Activated CD8-positive, alpha-beta T cell treated with anti-CD3 and anti-CD28 coated beads for 36 hours (primary cell): ENCODE data around the gene SDC3. TPM values are rescaled to one million over a fixed set of nuclear protein-coding genes. Genes with fewer than 3 reads are reported as not detected.

Experiments
- ATAC-seq: fragments of 200-7000 bp; cut with Tn5 transposase; one replicate; pipeline ENCODE4 v1.10.0; 2021; ENCODE audit warnings: mild to moderate bottlenecking, moderate library complexity
- CTCF ChIA-PET: fragments of 350-600 bp; sonication (Branson Sonifier 250); formaldehyde crosslinking; loops from one replicate; lab custom pipeline; 2021; ENCODE audit warnings: antibody characterized with exemption; lab: Charles Lee
- POLR2A ChIA-PET: fragments of 350-600 bp; sonication (Branson Sonifier 250); formaldehyde crosslinking; loops from one replicate; lab custom pipeline; 2021; ENCODE audit warnings: antibody characterized with exemption; lab: Charles Lee
- DNase-seq: peaks from one replicate; pipeline ENCODE4 v3.0.0-alpha.2; 2020
- H3K27ac Mint-ChIP-seq: one replicate; pipeline ENCODE4 v1.8.0; 2021; ENCODE audit warnings: mild to moderate bottlenecking, mixed read lengths
- H3K27me3 Mint-ChIP-seq: one replicate; pipeline ENCODE4 v1.8.0; 2021; ENCODE audit warnings: mixed read lengths
- H3K36me3 Mint-ChIP-seq: one replicate; pipeline ENCODE4 v1.8.0; 2021; ENCODE audit warnings: low read depth, mixed read lengths
- H3K4me1 Mint-ChIP-seq: one replicate; pipeline ENCODE4 v1.8.0; 2021; ENCODE audit warnings: low read depth, mixed read lengths
- H3K4me3 Mint-ChIP-seq: one replicate; pipeline ENCODE4 v1.8.0; 2021; ENCODE audit warnings: mild to moderate bottlenecking, moderate library complexity, mixed read lengths
- H3K9me3 Mint-ChIP-seq: one replicate; pipeline ENCODE4 v1.8.0; 2021; ENCODE audit warnings: mixed read lengths
- CTCF ChIP-seq: fragments of 200-600 bp; IDR thresholded peaks from one replicate; pipeline ENCODE4 v1.8.0; 2022; ENCODE audit warnings: antibody characterized with exemption, mild to moderate bottlenecking
- intact Hi-C: fragments of 100-400 bp; cut with micrococcal nuclease; formaldehyde crosslinking; loops from one replicate; pipeline ENCODE4 v1.10.0; 2022
- total RNA-seq, 2 experiments: library from RNA; stranded (reverse); gene quantifications; one replicate each; pipeline ENCODE4 v1.2.3, GENCODE V29; 2021

The SDC3 gene
- under 1 TPM; 0.04 to 0.14 TPM for total RNA-seq

GRCh38 chr1:30908696-30909364, at the start of gene SDC3:
TSS of gene SDC3 (minus strand) at chr1:30908758. CDS start at chr1:30908586, 172 bp downstream.
- DNase-seq = no peak
- H3K4me1 Mint-ChIP-seq = peaks cover 9% of the 10 kb centered on the region
- H3K36me3 Mint-ChIP-seq = no peaks in the 10 kb centered on the region
- peak within 1 kb of the TSS; percentile 65 for H3K4me3 Mint-ChIP-seq
- no peaks in the 10 kb centered on the region for H3K9me3 Mint-ChIP-seq
- CTCF ChIA-PET = interaction anchor here (5.9 to 8.0 kb wide), 3 partner anchors 104 to 189 kb away, joined by 44 to 216 read pairs (median 94); no protein-coding TSS in a partner anchor
- TF ChIP-seq CTCF = no peak
- peak within 1 kb of the TSS; percentile 25 for H3K27ac Mint-ChIP-seq
- ATAC-seq = peak; percentile 48
- H3K27me3 Mint-ChIP-seq = peaks cover 48% of the 10 kb centered on the region
- intact Hi-C loops = no loop called here
- POLR2A ChIA-PET = interaction anchor here (1.4 kb wide), 1 partner anchor 129 kb away, joined by 3 read pairs; no protein-coding TSS in a partner anchor

GRCh38 chr1:30957560-30958222, 49.1 kb upstream of the SDC3 start:
- no peak for ATAC-seq
- no peaks in the 10 kb centered on the region for H3K27me3 Mint-ChIP-seq
- DNase-seq = no peak
- ChIA-PET CTCF (interaction anchor here (0.9 to 1.5 kb wide), 6 partner anchors 9 to 239 kb away, joined by 3 to 5 read pairs (median 4); no protein-coding TSS in a partner anchor), POLR2A (interaction anchor here (0.6 kb wide), 1 partner anchor 536 kb away, joined by 3 read pairs; no protein-coding TSS in a partner anchor)
- intact Hi-C loops = no loop called here
- TF ChIP-seq CTCF = no peak
- peaks cover 62% of the 10 kb centered on the region for H3K36me3 Mint-ChIP-seq
- peak overlapping the region; percentile 37 for H3K27ac Mint-ChIP-seq
- H3K9me3 Mint-ChIP-seq = no peaks in the 10 kb centered on the region
- peaks cover 34% of the 10 kb centered on the region for H3K4me1 Mint-ChIP-seq
- H3K4me3 Mint-ChIP-seq = no peak overlapping the region

DNA sequence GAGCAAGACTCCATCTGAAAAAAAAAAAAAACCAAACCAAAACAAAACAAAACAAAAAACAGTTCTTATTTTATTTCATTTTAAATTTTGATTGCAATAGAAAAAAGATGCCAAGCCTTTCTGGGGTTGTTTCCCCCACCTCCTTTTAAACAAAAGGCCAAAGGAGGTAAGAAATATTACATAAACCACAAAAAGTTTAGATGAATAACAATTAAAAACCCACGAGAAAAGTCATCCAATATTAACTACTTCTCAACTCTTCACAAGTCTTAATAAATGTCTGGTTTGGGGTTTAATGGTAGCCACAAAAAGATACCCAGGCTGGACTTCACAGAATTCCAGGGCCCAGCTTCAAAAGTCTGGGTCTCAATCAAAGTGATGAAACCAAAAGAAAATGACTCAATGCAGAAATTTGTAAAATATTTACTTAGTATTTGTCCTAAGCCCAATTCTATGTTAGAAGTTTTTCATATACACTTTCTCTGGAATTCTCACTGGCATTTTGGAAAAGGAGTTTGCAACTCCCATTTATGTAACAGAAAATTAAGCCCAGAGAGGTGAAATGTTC, 47.0 kb upstream of the SDC3 start:
- intact Hi-C loops = no loop called here
- ATAC-seq = no peak
- CTCF ChIA-PET = no interaction called here

DNA sequence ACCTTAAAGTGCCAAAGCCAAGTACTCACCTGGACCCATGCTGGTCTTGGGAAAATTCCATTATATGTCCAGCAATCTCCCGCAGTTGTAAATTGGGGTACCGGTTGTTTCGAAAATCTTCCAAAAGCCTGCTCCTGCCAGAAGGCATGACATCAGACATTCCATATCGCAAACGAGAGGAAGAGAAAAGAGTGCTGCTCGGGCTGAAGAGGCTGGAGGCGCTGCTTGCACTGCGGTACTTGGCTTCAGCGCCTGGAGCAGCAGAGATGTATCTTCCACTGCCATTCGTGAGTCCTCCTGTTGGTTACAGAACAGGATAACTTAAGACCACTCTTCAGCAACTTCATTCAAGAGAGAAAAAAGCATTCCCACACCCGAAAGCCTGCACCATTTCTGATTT, 45.1 kb upstream of the SDC3 start:
- DNase-seq = no peak
- ChIA-PET POLR2A (no interaction called here), CTCF (no interaction called here)
- Mint-ChIP-seq H3K36me3 (peaks cover 63% of the 10 kb centered on the region), H3K9me3 (no peaks in the 10 kb centered on the region), H3K27me3 (no peaks in the 10 kb centered on the region), H3K4me1 (peaks cover 30% of the 10 kb centered on the region), H3K4me3 (no peak overlapping the region), H3K27ac (no peak overlapping the region)
- TF ChIP-seq CTCF = no peak
- intact Hi-C loops = no loop called here
- no peak for ATAC-seq

More for the DNA sequence above, 47.0 kb upstream of the SDC3 start:
- DNase-seq = no peak
- no peak for TF ChIP-seq CTCF
- H3K4me3 Mint-ChIP-seq = no peak overlapping the region
- peaks cover 37% of the 10 kb centered on the region for H3K4me1 Mint-ChIP-seq
- H3K9me3 Mint-ChIP-seq = no peaks in the 10 kb centered on the region
- no peak overlapping the region for H3K27ac Mint-ChIP-seq
- POLR2A ChIA-PET = no interaction called here
- H3K36me3 Mint-ChIP-seq = peaks cover 64% of the 10 kb centered on the region
- H3K27me3 Mint-ChIP-seq = no peaks in the 10 kb centered on the region
